H9 (cell line): ENCODE results near the gene SP8. TPM values are rescaled to one million over a fixed set of nuclear protein-coding genes. Genes with fewer than 3 reads are reported as not detected.

Source experiments
- DNase-seq: peaks from one replicate; pipeline ENCODE4 v3.0.0-alpha.2; 2017
- H2AFZ ChIP-seq: one replicate; pipeline ENCODE4 v1.6.1; 2013; ENCODE audit warnings: mild to moderate bottlenecking, low read length, control low read depth, moderate library complexity
- H2AK5ac ChIP-seq: 2 replicates; pipeline ENCODE4 v1.6.1; 2013; ENCODE audit warnings: low read length, control low read depth, mixed read lengths; ENCODE audit not compliant: insufficient read length
- H2BK120ac ChIP-seq: one replicate; pipeline ENCODE4 v1.6.1; 2013; ENCODE audit warnings: low read depth, mild to moderate bottlenecking, low read length, control low read depth, inconsistent platforms; ENCODE audit not compliant: poor library complexity, severe bottlenecking
- H2BK12ac ChIP-seq: 2 replicates; pipeline ENCODE4 v1.6.1; 2013; ENCODE audit warnings: low read length, control low read depth, mixed read lengths, low read depth; ENCODE audit not compliant: insufficient read length
- H2BK15ac ChIP-seq: 2 replicates; pipeline ENCODE4 v1.6.1; 2013; ENCODE audit warnings: low read depth, low read length, control low read depth
- H2BK20ac ChIP-seq: one replicate; pipeline ENCODE4 v1.6.1; 2013; ENCODE audit warnings: low read depth, mild to moderate bottlenecking, low read length, control low read depth, inconsistent platforms; ENCODE audit not compliant: poor library complexity, severe bottlenecking
- H2BK5ac ChIP-seq: 2 replicates; pipeline ENCODE4 v1.6.1; 2013; ENCODE audit warnings: low read length, control low read depth, mixed read lengths; ENCODE audit not compliant: insufficient read length
- H3K14ac ChIP-seq: 2 replicates; pipeline ENCODE4 v1.6.1; 2013; ENCODE audit warnings: low read length, control low read depth; ENCODE audit not compliant: insufficient read depth
- H3K18ac ChIP-seq: 2 replicates; pipeline ENCODE4 v1.6.1; 2013; ENCODE audit warnings: low read depth, mild to moderate bottlenecking, mixed read lengths, low read length, control low read depth; ENCODE audit not compliant: insufficient read length
- H3K23ac ChIP-seq: 2 replicates; pipeline ENCODE4 v1.6.1; 2013; ENCODE audit warnings: low read length, control low read depth, mixed read lengths, low read depth; ENCODE audit not compliant: insufficient read length
- H3K23me2 ChIP-seq: 2 replicates; pipeline ENCODE4 v1.6.1; 2013; ENCODE audit warnings: low read depth, mild to moderate bottlenecking, mixed read lengths, low read length, control low read depth; ENCODE audit not compliant: insufficient read length, poor library complexity, severe bottlenecking
- H3K27ac ChIP-seq: 2 replicates; pipeline ENCODE4 v1.5.1; 2013; ENCODE audit warnings: low read length, control low read depth, mixed read lengths, low read depth; ENCODE audit not compliant: insufficient read length
- H3K27me3 ChIP-seq: 2 replicates; pipeline ENCODE4 v1.6.1; 2013; ENCODE audit warnings: low read length, control low read depth, inconsistent platforms; ENCODE audit not compliant: insufficient read depth
- H3K4ac ChIP-seq: 2 replicates; pipeline ENCODE4 v1.6.1; 2013; ENCODE audit warnings: low read depth, mild to moderate bottlenecking, control low read depth, inconsistent platforms, low read length, moderate library complexity
- H3K4me1 ChIP-seq: 2 replicates; pipeline ENCODE4 v1.6.1; 2013; ENCODE audit warnings: low read length, control low read depth, inconsistent platforms; ENCODE audit not compliant: insufficient read depth
- H3K4me2 ChIP-seq: 2 replicates; pipeline ENCODE4 v1.6.1; 2013; ENCODE audit warnings: low read length, control low read depth, mixed read lengths; ENCODE audit not compliant: insufficient read length, insufficient read depth
- H3K56ac ChIP-seq: 2 replicates; pipeline ENCODE4 v1.6.1; 2013; ENCODE audit warnings: low read depth, mild to moderate bottlenecking, mixed read lengths, low read length, control low read depth; ENCODE audit not compliant: insufficient read length
- H3K79me1 ChIP-seq: 2 replicates; pipeline ENCODE4 v1.6.1; 2013; ENCODE audit warnings: low read depth, mild to moderate bottlenecking, moderate library complexity, low read length, control low read depth, inconsistent platforms; ENCODE audit not compliant: insufficient read depth, poor library complexity, severe bottlenecking
- H3K79me2 ChIP-seq: 2 replicates; pipeline ENCODE4 v1.6.1; 2013; ENCODE audit warnings: low read length, control low read depth, inconsistent platforms; ENCODE audit not compliant: insufficient read depth
- H3K9ac ChIP-seq: 2 replicates; pipeline ENCODE4 v1.6.1; 2013; ENCODE audit warnings: low read length, control low read depth, mixed read lengths; ENCODE audit not compliant: insufficient read length; ENCODE audit errors: extremely low read depth
- H3K9me3 ChIP-seq: one replicate; pipeline ENCODE4 v1.6.1; 2013; ENCODE audit warnings: low read depth, low read length, inconsistent platforms; ENCODE audit not compliant: control insufficient read depth
- H3T11ph ChIP-seq: one replicate; pipeline ENCODE4 v1.6.1; 2013; ENCODE audit warnings: mild to moderate bottlenecking, low read length, control low read depth, inconsistent platforms
- H4K20me1 ChIP-seq: one replicate; pipeline ENCODE4 v1.6.1; 2013; ENCODE audit not compliant: control insufficient read depth, insufficient read length, insufficient read depth
- H4K5ac ChIP-seq: 2 replicates; pipeline ENCODE4 v1.6.1; 2013; ENCODE audit warnings: low read depth, mild to moderate bottlenecking, mixed read lengths, low read length, control low read depth; ENCODE audit not compliant: insufficient read length
- H4K8ac ChIP-seq: replicated peaks from 2 replicates; pipeline ENCODE4 v1.6.1; 2013; ENCODE audit warnings: low read length, control low read depth, mixed read lengths, low read depth; ENCODE audit not compliant: insufficient read length
- H4K91ac ChIP-seq: 2 replicates; pipeline ENCODE4 v1.6.1; 2013; ENCODE audit warnings: low read depth, mild to moderate bottlenecking, moderate library complexity, mixed read lengths, low read length, control low read depth; ENCODE audit not compliant: insufficient read length
- H3K27ac Mint-ChIP-seq, 3 experiments: 2 replicates in 2 of 3; 3 replicates in 1 of 3; pipeline ENCODE4 v1.8.0; 2020 to 2021; ENCODE audit warnings: mixed read lengths in 3 of 3, mild to moderate bottlenecking in 1 of 3, moderate library complexity in 1 of 3
- H3K27me3 Mint-ChIP-seq: 2 replicates; pipeline ENCODE4 v1.8.0; 2021; ENCODE audit warnings: low read depth, mild to moderate bottlenecking, moderate library complexity, mixed read lengths
- H3K36me3 Mint-ChIP-seq, 3 experiments: 2 replicates in 2 of 3; 3 replicates in 1 of 3; pipeline ENCODE4 v1.8.0; 2020 to 2021; ENCODE audit warnings: low read depth in 3 of 3, mixed read lengths in 3 of 3; ENCODE audit not compliant: insufficient read depth in 1 of 3
- H3K4me1 Mint-ChIP-seq, 2 experiments: 2 replicates each; pipeline ENCODE4 v1.8.0; 2020; ENCODE audit warnings: mixed read lengths in 2 of 2
- H3K4me3 Mint-ChIP-seq, 2 experiments: 2 replicates in 1 of 2; 3 replicates in 1 of 2; pipeline ENCODE4 v1.8.0; 2020 to 2021; ENCODE audit warnings: mild to moderate bottlenecking in 2 of 2, mixed read lengths in 2 of 2, moderate library complexity in 1 of 2
- H3K9me3 Mint-ChIP-seq, 2 experiments: 2 replicates in 1 of 2; 3 replicates in 1 of 2; pipeline ENCODE4 v1.8.0; 2020; ENCODE audit warnings: mild to moderate bottlenecking in 2 of 2, mixed read lengths in 2 of 2, moderate library complexity in 1 of 2
- CTCF ChIP-seq: fragments of 200-600 bp; sonication (generic); conservative IDR thresholded peaks from 3 replicates; pipeline ENCODE4 v1.8.0; 2021; ENCODE audit warnings: antibody characterized with exemption, mild to moderate bottlenecking
- WGBS: extraction: QIAGEN DNeasy Blood & Tissue Kit; methylation state at CpG from one replicate; pipeline ENCODE4 v1.1.7; 2013; ENCODE audit warnings: missing lambda C conversion rate, low lambda C conversion rate, mixed read lengths; ENCODE audit not compliant: insufficient read length; ENCODE audit errors: extremely low coverage; 5-methylcytosine and 5-hydroxymethylcytosine counted together
- total RNA-seq: library from RNA; stranded (reverse); gene quantifications from 2 replicates; pipeline ENCODE4 v1.2.1, GENCODE V29; 2021

SP8 gene
- total RNA-seq, 1 experiment from 2014 or later = 3.5 TPM

- peaks cover 62 to 68% of the 10 kb centered on the region in 2 experiments for H3K4me1 Mint-ChIP-seq
- H2AK5ac ChIP-seq = no peak overlapping the region
- H3K27ac Mint-ChIP-seq = no peak overlapping the region
- H3K9ac ChIP-seq = no peak overlapping the region
- no CpG with 5 or more reads among the region's 15 CpGs for WGBS
- H2BK5ac ChIP-seq = no peak overlapping the region
- no peak overlapping the region for H3K14ac ChIP-seq
- 0 out of 3 replicates have a peak, but pooled peaks have one; percentile 9 for TF ChIP-seq CTCF
- peaks cover 25% of the 10 kb centered on the region for H3K23me2 ChIP-seq
- no peak overlapping the region for H3K4ac ChIP-seq
- no peak overlapping the region for H3T11ph ChIP-seq
- H3K4me3 Mint-ChIP-seq = peak overlapping the region; percentile 52 to 84
- H3K4me1 ChIP-seq = peaks cover 9% of the 10 kb centered on the region
- peak overlapping the region; percentile 62 for H3K4me2 ChIP-seq
- H2BK12ac ChIP-seq = no peak overlapping the region
- no peak overlapping the region for H3K56ac ChIP-seq
- no peaks in the 10 kb centered on the region for H4K20me1 ChIP-seq
- no peak overlapping the region for H2BK15ac ChIP-seq
- no peak overlapping the region for H3K23ac ChIP-seq
- no peaks in the 10 kb centered on the region for H3K79me1 ChIP-seq
- no peak overlapping the region for H2AFZ ChIP-seq
- no peak overlapping the region for H4K5ac ChIP-seq
- H4K91ac ChIP-seq = no peak overlapping the region
- H3K36me3 Mint-ChIP-seq = no peaks in the 10 kb centered on the region
- no peak overlapping the region for H2BK120ac ChIP-seq
- no peak overlapping the region for H2BK20ac ChIP-seq
- H3K27me3 ChIP-seq = peaks cover 42% of the 10 kb centered on the region
- no peak overlapping the region for H3K18ac ChIP-seq
- peak; percentile 45 for DNase-seq
- no peak overlapping the region for H3K27ac ChIP-seq
- no peak overlapping the region for H4K8ac ChIP-seq
- peaks cover 0 to 4% of the 10 kb centered on the region in 2 experiments; a peak in 2 of 5 replicates for H3K9me3 Mint-ChIP-seq
- no peaks in the 10 kb centered on the region for H3K9me3 ChIP-seq
- H3K27me3 Mint-ChIP-seq = peaks cover 80% of the 10 kb centered on the region
- H3K79me2 ChIP-seq = peaks cover 2% of the 10 kb centered on the region; the same call in 1 of the 2 replicates
Observed at GRCh38 chr7:20793694-20794394, 7.2 kb upstream of the SP8 start.
